ENCODE data around the gene KRTAP29-1. TPM values are rescaled to one million over a fixed set of nuclear protein-coding genes. Genes with fewer than 3 reads are reported as not detected.

The KRTAP29-1 gene
- total RNA-seq, 1 experiment from 2014 or later, result not detected

DNA sequence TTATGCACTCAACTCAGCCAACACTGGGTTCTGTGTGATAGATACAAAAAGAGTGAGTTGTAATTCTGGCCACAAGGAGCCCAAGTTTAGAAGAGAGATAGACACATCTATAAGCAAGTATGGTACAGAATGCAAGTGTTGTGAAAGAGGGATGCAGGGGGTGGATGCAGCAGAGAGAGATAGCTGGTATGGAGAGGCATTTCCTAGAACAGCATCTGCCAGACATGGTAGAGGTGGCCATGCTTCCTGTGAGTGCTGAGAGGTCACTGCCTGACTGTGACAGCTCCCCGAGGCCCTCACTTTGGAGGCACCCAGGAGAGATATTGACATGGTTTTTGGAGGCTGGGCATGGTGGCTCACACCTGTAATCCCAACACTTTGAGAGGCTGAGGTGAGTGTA lies 8.5 kb upstream of the KRTAP29-1 start (continued):
- TF ChIP-seq, protein P1, sequence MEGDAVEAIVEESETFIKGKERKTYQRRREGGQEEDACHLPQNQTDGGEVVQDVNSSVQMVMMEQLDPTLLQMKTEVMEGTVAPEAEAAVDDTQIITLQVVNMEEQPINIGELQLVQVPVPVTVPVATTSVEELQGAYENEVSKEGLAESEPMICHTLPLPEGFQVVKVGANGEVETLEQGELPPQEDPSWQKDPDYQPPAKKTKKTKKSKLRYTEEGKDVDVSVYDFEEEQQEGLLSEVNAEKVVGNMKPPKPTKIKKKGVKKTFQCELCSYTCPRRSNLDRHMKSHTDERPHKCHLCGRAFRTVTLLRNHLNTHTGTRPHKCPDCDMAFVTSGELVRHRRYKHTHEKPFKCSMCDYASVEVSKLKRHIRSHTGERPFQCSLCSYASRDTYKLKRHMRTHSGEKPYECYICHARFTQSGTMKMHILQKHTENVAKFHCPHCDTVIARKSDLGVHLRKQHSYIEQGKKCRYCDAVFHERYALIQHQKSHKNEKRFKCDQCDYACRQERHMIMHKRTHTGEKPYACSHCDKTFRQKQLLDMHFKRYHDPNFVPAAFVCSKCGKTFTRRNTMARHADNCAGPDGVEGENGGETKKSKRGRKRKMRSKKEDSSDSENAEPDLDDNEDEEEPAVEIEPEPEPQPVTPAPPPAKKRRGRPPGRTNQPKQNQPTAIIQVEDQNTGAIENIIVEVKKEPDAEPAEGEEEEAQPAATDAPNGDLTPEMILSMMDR (IDR thresholded peaks at IDR 0.05), result no peak
- TF ChIP-seq, protein P2, sequence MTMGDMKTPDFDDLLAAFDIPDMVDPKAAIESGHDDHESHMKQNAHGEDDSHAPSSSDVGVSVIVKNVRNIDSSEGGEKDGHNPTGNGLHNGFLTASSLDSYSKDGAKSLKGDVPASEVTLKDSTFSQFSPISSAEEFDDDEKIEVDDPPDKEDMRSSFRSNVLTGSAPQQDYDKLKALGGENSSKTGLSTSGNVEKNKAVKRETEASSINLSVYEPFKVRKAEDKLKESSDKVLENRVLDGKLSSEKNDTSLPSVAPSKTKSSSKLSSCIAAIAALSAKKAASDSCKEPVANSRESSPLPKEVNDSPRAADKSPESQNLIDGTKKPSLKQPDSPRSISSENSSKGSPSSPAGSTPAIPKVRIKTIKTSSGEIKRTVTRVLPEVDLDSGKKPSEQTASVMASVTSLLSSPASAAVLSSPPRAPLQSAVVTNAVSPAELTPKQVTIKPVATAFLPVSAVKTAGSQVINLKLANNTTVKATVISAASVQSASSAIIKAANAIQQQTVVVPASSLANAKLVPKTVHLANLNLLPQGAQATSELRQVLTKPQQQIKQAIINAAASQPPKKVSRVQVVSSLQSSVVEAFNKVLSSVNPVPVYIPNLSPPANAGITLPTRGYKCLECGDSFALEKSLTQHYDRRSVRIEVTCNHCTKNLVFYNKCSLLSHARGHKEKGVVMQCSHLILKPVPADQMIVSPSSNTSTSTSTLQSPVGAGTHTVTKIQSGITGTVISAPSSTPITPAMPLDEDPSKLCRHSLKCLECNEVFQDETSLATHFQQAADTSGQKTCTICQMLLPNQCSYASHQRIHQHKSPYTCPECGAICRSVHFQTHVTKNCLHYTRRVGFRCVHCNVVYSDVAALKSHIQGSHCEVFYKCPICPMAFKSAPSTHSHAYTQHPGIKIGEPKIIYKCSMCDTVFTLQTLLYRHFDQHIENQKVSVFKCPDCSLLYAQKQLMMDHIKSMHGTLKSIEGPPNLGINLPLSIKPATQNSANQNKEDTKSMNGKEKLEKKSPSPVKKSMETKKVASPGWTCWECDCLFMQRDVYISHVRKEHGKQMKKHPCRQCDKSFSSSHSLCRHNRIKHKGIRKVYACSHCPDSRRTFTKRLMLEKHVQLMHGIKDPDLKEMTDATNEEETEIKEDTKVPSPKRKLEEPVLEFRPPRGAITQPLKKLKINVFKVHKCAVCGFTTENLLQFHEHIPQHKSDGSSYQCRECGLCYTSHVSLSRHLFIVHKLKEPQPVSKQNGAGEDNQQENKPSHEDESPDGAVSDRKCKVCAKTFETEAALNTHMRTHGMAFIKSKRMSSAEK (CRISPR knock-in tag; IDR thresholded peaks at IDR 0.05; ENCODE audit: borderline replicate concordance), result no peak

DNA sequence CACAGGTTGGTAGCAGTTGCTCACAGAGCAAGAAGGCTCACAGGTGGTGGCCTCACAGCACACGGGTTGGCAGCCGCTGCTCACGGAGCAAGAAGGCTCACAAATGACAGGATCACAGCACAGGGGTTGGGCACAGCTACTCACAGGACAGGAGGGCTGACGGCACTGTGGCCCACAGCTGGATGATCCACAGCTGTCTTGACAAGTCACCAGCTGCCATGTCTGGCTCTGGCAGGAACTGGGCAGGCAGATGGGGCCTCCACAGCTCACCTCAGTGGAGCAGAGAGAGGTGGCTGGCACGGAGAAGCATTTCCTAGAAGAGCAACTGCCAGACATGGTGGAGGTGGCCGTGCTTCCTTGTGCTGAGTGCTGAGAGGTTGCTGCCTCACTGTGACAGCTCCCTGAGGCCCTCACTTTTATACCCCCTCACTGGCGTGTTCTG lies 6.3 kb upstream of the KRTAP29-1 start, which contains the start of gene KRTAP16-1:
Gene KRTAP16-1, minus strand, starts transcription at position 392 of the 442 bp plus-strand sequence. Its CDS starts 56 bp downstream, at position 336.
- Mint-ChIP-seq H3K27ac (no peak within 1 kb of the TSS), H3K4me3 (no peak within 1 kb of the TSS), H3K27me3 (ENCODE audit: low read depth) (no peaks in the 10 kb centered on the region; the same call in none of the 2 replicates), H3K9me3 (no peaks in the 10 kb centered on the region), H3K4me1 (no peaks in the 10 kb centered on the region), H3K36me3 (no peaks in the 10 kb centered on the region)
- DNase-seq (ENCODE audit: low spot score), result no peak
- no peak for TF ChIP-seq CBFB (CRISPR knock-in tag; IDR thresholded peaks at IDR 0.05; ENCODE audit: low read depth)
- TF ChIP-seq GABPB1 (CRISPR knock-in tag; IDR thresholded peaks at IDR 0.05), result no peak
- TF ChIP-seq ZNF219 (CRISPR knock-in tag; IDR thresholded peaks at IDR 0.05; ENCODE audit: borderline replicate concordance), result no peak
- TF ChIP-seq NFATC4 (CRISPR knock-in tag; IDR thresholded peaks at IDR 0.05), result no peak
- TF ChIP-seq ZNF121 (CRISPR knock-in tag; IDR thresholded peaks at IDR 0.05), result no peak
- TF ChIP-seq ZNF423 (CRISPR knock-in tag; IDR thresholded peaks at IDR 0.05), result no peak
- ATAC-seq, result no peak
- ChIA-PET POLR2A (no interaction called here), CTCF (interaction anchor here (1.9 kb wide), 1 partner anchor 14 kb away, joined by 7 read pairs; no protein-coding TSS in a partner anchor)

DNA sequence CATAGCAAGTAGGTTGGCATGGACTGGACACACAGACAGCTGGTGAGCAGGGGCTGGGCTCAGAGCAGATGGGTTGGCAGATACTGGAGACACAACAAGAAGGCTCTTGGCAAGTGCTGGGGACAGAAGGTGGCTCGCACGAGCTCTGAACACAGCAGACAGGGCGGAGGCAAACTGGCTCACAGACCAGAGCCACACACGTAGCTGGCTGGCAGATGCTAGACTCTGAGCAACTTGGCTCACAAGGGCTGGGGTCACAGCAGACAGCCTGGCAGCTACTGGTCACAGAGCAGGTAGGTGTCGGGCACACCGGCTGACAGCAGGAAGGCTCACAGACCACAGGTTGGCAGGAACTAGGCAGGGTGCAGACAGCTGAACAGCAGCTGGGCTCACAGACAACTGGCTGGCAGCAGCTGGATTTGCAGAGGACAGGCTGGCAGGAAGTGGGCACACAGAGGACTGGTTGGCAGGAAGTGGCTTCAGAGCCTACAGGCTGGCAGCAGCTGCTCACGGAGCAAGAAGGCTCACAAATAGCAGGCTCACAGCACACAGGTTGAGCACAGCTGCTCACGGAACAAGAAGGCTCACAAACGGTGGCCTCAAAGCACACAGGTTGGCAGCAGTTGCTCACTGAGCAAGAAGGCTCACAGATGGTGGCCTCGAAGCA lies 5.7 kb upstream of the KRTAP29-1 start:
- CTCF ChIA-PET, result interaction anchor here (1.9 kb wide), 1 partner anchor 14 kb away, joined by 7 read pairs; no protein-coding TSS in a partner anchor
- Mint-ChIP-seq H3K36me3 (no peaks in the 10 kb centered on the region), H3K27me3 (ENCODE audit: low read depth) (no peaks in the 10 kb centered on the region; the same call in none of the 2 replicates), H3K9me3 (no peaks in the 10 kb centered on the region), H3K4me1 (no peaks in the 10 kb centered on the region), H3K27ac (no peak overlapping the region), H3K4me3 (no peak overlapping the region)
- DNase-seq (ENCODE audit: low spot score) (no peak), ATAC-seq (no peak)
- POLR2A ChIA-PET, result no interaction called here
- TF ChIP-seq, protein P3, sequence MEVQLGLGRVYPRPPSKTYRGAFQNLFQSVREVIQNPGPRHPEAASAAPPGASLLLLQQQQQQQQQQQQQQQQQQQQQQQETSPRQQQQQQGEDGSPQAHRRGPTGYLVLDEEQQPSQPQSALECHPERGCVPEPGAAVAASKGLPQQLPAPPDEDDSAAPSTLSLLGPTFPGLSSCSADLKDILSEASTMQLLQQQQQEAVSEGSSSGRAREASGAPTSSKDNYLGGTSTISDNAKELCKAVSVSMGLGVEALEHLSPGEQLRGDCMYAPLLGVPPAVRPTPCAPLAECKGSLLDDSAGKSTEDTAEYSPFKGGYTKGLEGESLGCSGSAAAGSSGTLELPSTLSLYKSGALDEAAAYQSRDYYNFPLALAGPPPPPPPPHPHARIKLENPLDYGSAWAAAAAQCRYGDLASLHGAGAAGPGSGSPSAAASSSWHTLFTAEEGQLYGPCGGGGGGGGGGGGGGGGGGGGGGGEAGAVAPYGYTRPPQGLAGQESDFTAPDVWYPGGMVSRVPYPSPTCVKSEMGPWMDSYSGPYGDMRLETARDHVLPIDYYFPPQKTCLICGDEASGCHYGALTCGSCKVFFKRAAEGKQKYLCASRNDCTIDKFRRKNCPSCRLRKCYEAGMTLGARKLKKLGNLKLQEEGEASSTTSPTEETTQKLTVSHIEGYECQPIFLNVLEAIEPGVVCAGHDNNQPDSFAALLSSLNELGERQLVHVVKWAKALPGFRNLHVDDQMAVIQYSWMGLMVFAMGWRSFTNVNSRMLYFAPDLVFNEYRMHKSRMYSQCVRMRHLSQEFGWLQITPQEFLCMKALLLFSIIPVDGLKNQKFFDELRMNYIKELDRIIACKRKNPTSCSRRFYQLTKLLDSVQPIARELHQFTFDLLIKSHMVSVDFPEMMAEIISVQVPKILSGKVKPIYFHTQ (CRISPR knock-in tag; IDR thresholded peaks at IDR 0.05), result no peak
- TF ChIP-seq ZNF219 (CRISPR knock-in tag; IDR thresholded peaks at IDR 0.05; ENCODE audit: borderline replicate concordance), result no peak
- TF ChIP-seq USF2 (CRISPR knock-in tag; IDR thresholded peaks at IDR 0.05), result no peak
- TF ChIP-seq ZNF121 (CRISPR knock-in tag; IDR thresholded peaks at IDR 0.05), result no peak
- TF ChIP-seq, protein P4, sequence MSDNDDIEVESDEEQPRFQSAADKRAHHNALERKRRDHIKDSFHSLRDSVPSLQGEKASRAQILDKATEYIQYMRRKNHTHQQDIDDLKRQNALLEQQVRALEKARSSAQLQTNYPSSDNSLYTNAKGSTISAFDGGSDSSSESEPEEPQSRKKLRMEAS (CRISPR knock-in tag; IDR thresholded peaks at IDR 0.05), result no peak
- TF ChIP-seq, protein P5, sequence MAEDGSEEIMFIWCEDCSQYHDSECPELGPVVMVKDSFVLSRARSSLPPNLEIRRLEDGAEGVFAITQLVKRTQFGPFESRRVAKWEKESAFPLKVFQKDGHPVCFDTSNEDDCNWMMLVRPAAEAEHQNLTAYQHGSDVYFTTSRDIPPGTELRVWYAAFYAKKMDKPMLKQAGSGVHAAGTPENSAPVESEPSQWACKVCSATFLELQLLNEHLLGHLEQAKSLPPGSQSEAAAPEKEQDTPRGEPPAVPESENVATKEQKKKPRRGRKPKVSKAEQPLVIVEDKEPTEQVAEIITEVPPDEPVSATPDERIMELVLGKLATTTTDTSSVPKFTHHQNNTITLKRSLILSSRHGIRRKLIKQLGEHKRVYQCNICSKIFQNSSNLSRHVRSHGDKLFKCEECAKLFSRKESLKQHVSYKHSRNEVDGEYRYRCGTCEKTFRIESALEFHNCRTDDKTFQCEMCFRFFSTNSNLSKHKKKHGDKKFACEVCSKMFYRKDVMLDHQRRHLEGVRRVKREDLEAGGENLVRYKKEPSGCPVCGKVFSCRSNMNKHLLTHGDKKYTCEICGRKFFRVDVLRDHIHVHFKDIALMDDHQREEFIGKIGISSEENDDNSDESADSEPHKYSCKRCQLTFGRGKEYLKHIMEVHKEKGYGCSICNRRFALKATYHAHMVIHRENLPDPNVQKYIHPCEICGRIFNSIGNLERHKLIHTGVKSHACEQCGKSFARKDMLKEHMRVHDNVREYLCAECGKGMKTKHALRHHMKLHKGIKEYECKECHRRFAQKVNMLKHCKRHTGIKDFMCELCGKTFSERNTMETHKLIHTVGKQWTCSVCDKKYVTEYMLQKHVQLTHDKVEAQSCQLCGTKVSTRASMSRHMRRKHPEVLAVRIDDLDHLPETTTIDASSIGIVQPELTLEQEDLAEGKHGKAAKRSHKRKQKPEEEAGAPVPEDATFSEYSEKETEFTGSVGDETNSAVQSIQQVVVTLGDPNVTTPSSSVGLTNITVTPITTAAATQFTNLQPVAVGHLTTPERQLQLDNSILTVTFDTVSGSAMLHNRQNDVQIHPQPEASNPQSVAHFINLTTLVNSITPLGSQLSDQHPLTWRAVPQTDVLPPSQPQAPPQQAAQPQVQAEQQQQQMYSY (CRISPR knock-in tag; IDR thresholded peaks at IDR 0.05), result no peak

Measured in WTC11 (cell line).